ENCODE measurements around the gene SCRT2.
"Not testable (repeated sequence)": the region's sequence is repeated elsewhere in the genome, so short reads cannot be mapped to it uniquely, and the experiment has no call there.

SCRT2 gene

GRCh38 chr20:675453-676314 lies at the start of gene SCRT2:
SCRT2 (minus strand) TSS chr20:675802; CDS start chr20:675601, 201 bp downstream.
- Mint-ChIP-seq H3K4me3 (peak within 1 kb of the TSS; percentile 44 to 55), H3K9me3 (no peaks in the 10 kb centered on the region), H3K27me3 (peaks cover 91% of the 10 kb centered on the region), H3K27ac (no peak within 1 kb of the TSS), H3K4me1 (peaks cover 10% of the 10 kb centered on the region)
- DNase-seq, result peak; percentile 60 to 61
- peak; percentile 82 for ATAC-seq

- peaks cover 68% of the 10 kb centered on the region for H3K27me3 Mint-ChIP-seq
- not testable (repeated sequence) for H3K9me3 Mint-ChIP-seq, H3K4me1 Mint-ChIP-seq
Measured at GRCh38 chr20:724797-725196, 49.2 kb upstream of the SCRT2 start.

GRCh38 chr20:723756-724155 lies 48.2 kb upstream of the SCRT2 start:
- DNase-seq, result no peak
- no peak for ATAC-seq
- Mint-ChIP-seq H3K4me1 (peaks cover 5% of the 10 kb centered on the region), H3K27ac (no peak overlapping the region), H3K4me3 (no peak overlapping the region), H3K9me3 (no peaks in the 10 kb centered on the region), H3K27me3 (peaks cover 66% of the 10 kb centered on the region)

More at GRCh38 chr20:724797-725196, 49.2 kb upstream of the SCRT2 start:
- not testable (repeated sequence) for H3K27ac Mint-ChIP-seq, DNase-seq, ATAC-seq, H3K4me3 Mint-ChIP-seq

GRCh38 chr20:722822-723644 lies 47.4 kb upstream of the SCRT2 start:
- Mint-ChIP-seq H3K9me3 (no peaks in the 10 kb centered on the region), H3K4me1 (no peaks in the 10 kb centered on the region), H3K27ac (no peak overlapping the region), H3K27me3 (peaks cover 60% of the 10 kb centered on the region), H3K4me3 (no peak overlapping the region)
- no peak for ATAC-seq
- DNase-seq, result no peak

GRCh38 chr20:721876-722275 lies 46.3 kb upstream of the SCRT2 start:
- Mint-ChIP-seq H3K27ac (no peak overlapping the region), H3K27me3 (peaks cover 59% of the 10 kb centered on the region), H3K9me3 (no peaks in the 10 kb centered on the region), H3K4me1 (no peaks in the 10 kb centered on the region), H3K4me3 (no peak overlapping the region)
- DNase-seq, result no peak
- ATAC-seq, result no peak

GRCh38 chr20:719816-720215 lies 44.2 kb upstream of the SCRT2 start:
- H3K4me3 Mint-ChIP-seq, result no peak overlapping the region
- peaks cover 49% of the 10 kb centered on the region for H3K27me3 Mint-ChIP-seq
- no peak for ATAC-seq
- no peaks in the 10 kb centered on the region for H3K9me3 Mint-ChIP-seq
- H3K4me1 Mint-ChIP-seq, result no peaks in the 10 kb centered on the region
- H3K27ac Mint-ChIP-seq, result no peak overlapping the region
- no peak for DNase-seq

- peaks cover 48% of the 10 kb centered on the region for H3K27me3 Mint-ChIP-seq
- H3K27ac Mint-ChIP-seq, result no peak overlapping the region
- DNase-seq (no peak), ATAC-seq (no peak)
- no peak overlapping the region for H3K4me3 Mint-ChIP-seq
- no peaks in the 10 kb centered on the region for H3K4me1 Mint-ChIP-seq
- no peaks in the 10 kb centered on the region for H3K9me3 Mint-ChIP-seq
Measured at GRCh38 chr20:719068-719467, 43.5 kb upstream of the SCRT2 start.

GRCh38 chr20:717832-718231 lies 42.2 kb upstream of the SCRT2 start:
- no peak for ATAC-seq

GRCh38 chr20:717271-717670 lies 41.7 kb upstream of the SCRT2 start:
- Mint-ChIP-seq H3K27ac (no peak overlapping the region), H3K9me3 (peaks cover 7 to 8% of the 10 kb centered on the region in 2 donors), H3K4me1 (no peaks in the 10 kb centered on the region), H3K4me3 (no peak overlapping the region), H3K27me3 (peaks cover 43% of the 10 kb centered on the region)
- no peak for DNase-seq
- no peak for ATAC-seq

More at GRCh38 chr20:717832-718231, 42.2 kb upstream of the SCRT2 start:
- Mint-ChIP-seq H3K4me3 (no peak overlapping the region), H3K9me3 (peaks cover 6 to 8% of the 10 kb centered on the region in 2 donors), H3K4me1 (no peaks in the 10 kb centered on the region), H3K27ac (no peak overlapping the region), H3K27me3 (peaks cover 43% of the 10 kb centered on the region)
- DNase-seq, result no peak

GRCh38 chr20:714453-714852 lies 38.9 kb upstream of the SCRT2 start:
- Mint-ChIP-seq H3K27ac (no peak overlapping the region), H3K27me3 (peaks cover 42% of the 10 kb centered on the region), H3K4me3 (no peak overlapping the region), H3K9me3 (peaks cover 7 to 8% of the 10 kb centered on the region in 2 donors), H3K4me1 (no peaks in the 10 kb centered on the region)
- DNase-seq (no peak), ATAC-seq (no peak)

GRCh38 chr20:711576-711975 lies 36.0 kb upstream of the SCRT2 start:
- H3K9me3 Mint-ChIP-seq, result peaks cover 8 to 15% of the 10 kb centered on the region in 2 donors
- H3K4me1 Mint-ChIP-seq, result no peaks in the 10 kb centered on the region
- no peak overlapping the region for H3K27ac Mint-ChIP-seq
- DNase-seq (no peak), ATAC-seq (no peak)
- H3K27me3 Mint-ChIP-seq, result peaks cover 49% of the 10 kb centered on the region
- no peak overlapping the region for H3K4me3 Mint-ChIP-seq

GRCh38 chr20:710780-711450 lies 35.3 kb upstream of the SCRT2 start:
- H3K9me3 Mint-ChIP-seq, result peaks cover 8 to 15% of the 10 kb centered on the region in 2 donors
- ATAC-seq, result no peak
- H3K27me3 Mint-ChIP-seq, result peaks cover 49% of the 10 kb centered on the region
- no peak overlapping the region for H3K4me3 Mint-ChIP-seq
- no peak for DNase-seq
- H3K27ac Mint-ChIP-seq, result no peak overlapping the region
- no peaks in the 10 kb centered on the region for H3K4me1 Mint-ChIP-seq

- no peak for DNase-seq
- H3K4me3 Mint-ChIP-seq, result no peak overlapping the region
- peaks cover 8 to 15% of the 10 kb centered on the region in 2 donors for H3K9me3 Mint-ChIP-seq
- H3K4me1 Mint-ChIP-seq, result no peaks in the 10 kb centered on the region
- H3K27me3 Mint-ChIP-seq, result peaks cover 49% of the 10 kb centered on the region
- H3K27ac Mint-ChIP-seq, result no peak overlapping the region
- peak; percentile 20 for ATAC-seq
Measured at GRCh38 chr20:709991-710779, 34.6 kb upstream of the SCRT2 start.

- peaks cover 49% of the 10 kb centered on the region for H3K27me3 Mint-ChIP-seq
Measured at GRCh38 chr20:709423-709822, 33.8 kb upstream of the SCRT2 start.

GRCh38 chr20:708956-709355 lies 33.4 kb upstream of the SCRT2 start:
- Mint-ChIP-seq H3K4me3 (no peak overlapping the region), H3K27ac (no peak overlapping the region), H3K9me3 (peaks cover 8 to 15% of the 10 kb centered on the region in 2 donors), H3K4me1 (no peaks in the 10 kb centered on the region), H3K27me3 (peaks cover 49% of the 10 kb centered on the region)
- DNase-seq, result no peak
- ATAC-seq, result no peak

More at GRCh38 chr20:709423-709822, 33.8 kb upstream of the SCRT2 start:
- Mint-ChIP-seq H3K9me3 (peaks cover 8 to 15% of the 10 kb centered on the region in 2 donors), H3K27ac (peak overlapping the region in 1 of 2 donors; percentile 42), H3K4me1 (no peaks in the 10 kb centered on the region), H3K4me3 (peak overlapping the region; percentile 7 to 60)
- DNase-seq (no peak), ATAC-seq (no peak)
